Karpas-422 (cell line): ENCODE data around the gene DIP2C. TPM values are rescaled to one million over a fixed set of nuclear protein-coding genes. Genes with fewer than 3 reads are reported as not detected.

Experiments
- DNase-seq: peaks from one replicate; pipeline ENCODE4 v3.0.0-alpha.2; 2015
- H2AFZ ChIP-seq: fragments of 200-600 bp; sonication (generic); 2 replicates; pipeline ENCODE4 v1.6.1; 2014; ENCODE audit warnings: antibody characterized with exemption, low read length, mixed read lengths
- H3K27ac ChIP-seq: fragments of 200-600 bp; sonication (generic); 2 replicates; pipeline ENCODE4 v1.5.1; 2014; ENCODE audit warnings: mild to moderate bottlenecking, low read length, moderate library complexity
- H3K27me3 ChIP-seq: fragments of 200-600 bp; sonication (generic); 2 replicates; pipeline ENCODE4 v1.6.1; 2014; ENCODE audit warnings: low read length, mixed read lengths
- H3K36me3 ChIP-seq: fragments of 200-600 bp; sonication (generic); 2 replicates; pipeline ENCODE4 v1.6.1; 2014; ENCODE audit warnings: low read length, mixed read lengths; ENCODE audit not compliant: insufficient read depth
- H3K4me1 ChIP-seq: fragments of 200-600 bp; sonication (generic); 2 replicates; pipeline ENCODE4 v1.6.1; 2014; ENCODE audit warnings: mild to moderate bottlenecking, low read length, mixed read lengths
- H3K4me2 ChIP-seq: fragments of 200-600 bp; sonication (generic); 2 replicates; pipeline ENCODE4 v1.6.1; 2014; ENCODE audit warnings: low read length, low read depth, mild to moderate bottlenecking; ENCODE audit not compliant: poor library complexity, severe bottlenecking
- H3K4me3 ChIP-seq: fragments of 200-600 bp; sonication (generic); 2 replicates; pipeline ENCODE4 v1.5.1; 2014; ENCODE audit warnings: mild to moderate bottlenecking, antibody characterized with exemption, low read length, mixed read lengths
- H3K79me2 ChIP-seq: fragments of 200-600 bp; sonication (generic); 2 replicates; pipeline ENCODE4 v1.6.1; 2014; ENCODE audit warnings: mild to moderate bottlenecking, low read length, mixed read lengths
- H3K9ac ChIP-seq: fragments of 200-600 bp; sonication (generic); 2 replicates; pipeline ENCODE4 v1.6.0; 2014; ENCODE audit warnings: low read length
- H3K9me2 ChIP-seq: fragments of 200-600 bp; sonication (generic), shearing (Covaris generic); replicated peaks from 2 replicates; pipeline ENCODE4 v1.6.0; 2014; ENCODE audit warnings: mild to moderate bottlenecking, low read length, moderate library complexity; ENCODE audit not compliant: insufficient read depth
- H3K9me3 ChIP-seq: fragments of 300-700, 200-600 bp; sonication (generic); 2 replicates; pipeline ENCODE4 v1.6.1; 2014; ENCODE audit warnings: low read length, mixed read lengths
- H4K20me1 ChIP-seq: fragments of 200-600 bp; sonication (generic); 2 replicates; pipeline ENCODE4 v1.6.1; 2014; ENCODE audit warnings: mild to moderate bottlenecking, antibody characterized with exemption, low read length, low read depth; ENCODE audit not compliant: insufficient read depth
- total RNA-seq: library from RNA; depleted of rRNA; stranded (reverse); fragments of >200 nt; shearing (Covaris generic); gene quantifications from 2 replicates; pipeline ENCODE4 v1.2.3, GENCODE V29; 2014; ENCODE audit warnings: low replicate concordance

Gene DIP2C
- total RNA-seq, 1 experiment from 2014 or later, result 0.11 TPM

DNA sequence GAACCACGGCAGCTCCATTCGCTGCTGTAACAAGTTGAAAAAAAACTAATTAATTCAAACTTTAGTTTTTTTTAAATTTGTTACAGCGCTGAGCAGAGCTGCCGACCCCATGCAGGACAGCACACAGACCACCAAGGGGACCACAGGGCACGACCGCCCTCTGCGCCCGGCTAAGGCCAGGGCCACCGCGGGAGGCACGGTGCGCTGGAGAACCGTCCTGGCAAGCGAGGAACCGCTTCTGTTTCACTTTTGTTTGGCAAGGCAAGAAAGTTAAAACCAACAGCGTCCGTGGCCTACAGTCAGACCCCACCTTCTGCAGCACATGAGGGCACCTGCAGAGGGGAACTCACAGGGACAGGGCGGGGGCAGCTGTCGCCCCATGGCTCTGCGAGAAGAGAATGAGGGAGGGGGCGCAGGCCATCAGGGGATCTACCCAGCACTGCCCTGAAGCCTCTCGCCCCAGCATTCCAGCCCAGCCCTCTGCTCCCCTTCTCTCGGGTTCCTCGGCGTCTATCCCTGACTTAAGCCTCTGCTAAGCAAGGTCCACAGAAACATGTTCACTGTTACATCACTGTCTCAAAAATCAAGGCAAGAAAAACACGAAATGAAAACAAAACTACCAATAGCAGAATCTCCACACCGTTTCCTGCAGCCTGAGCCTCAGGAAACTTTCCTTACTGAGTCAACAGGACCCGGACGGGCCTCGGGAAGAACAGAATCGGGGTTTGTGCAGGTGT, 204.4 kb downstream of the DIP2C start:
- Histone ChIP-seq H3K27me3 (no peaks in the 10 kb centered on the region), H3K79me2 (no peaks in the 10 kb centered on the region), H4K20me1 (no peaks in the 10 kb centered on the region), H3K4me3 (no peak overlapping the region), H3K9me3 (no peaks in the 10 kb centered on the region), H3K27ac (no peak overlapping the region), H3K36me3 (no peaks in the 10 kb centered on the region), H3K4me2 (no peak overlapping the region), H3K9ac (no peak overlapping the region), H3K9me2 (no peaks in the 10 kb centered on the region), H3K4me1 (no peaks in the 10 kb centered on the region), H2AFZ (no peak overlapping the region)
- no peak for DNase-seq

GRCh38 chr10:484441-484924, 205.0 kb downstream of the DIP2C start:
- H3K79me2 ChIP-seq, result no peaks in the 10 kb centered on the region
- H3K4me2 ChIP-seq, result no peak overlapping the region
- no peak overlapping the region for H3K9ac ChIP-seq
- no peaks in the 10 kb centered on the region for H3K4me1 ChIP-seq
- H3K36me3 ChIP-seq, result no peaks in the 10 kb centered on the region
- no peak for DNase-seq
- H3K27ac ChIP-seq, result no peak overlapping the region
- H3K4me3 ChIP-seq, result no peak overlapping the region
- no peaks in the 10 kb centered on the region for H3K27me3 ChIP-seq
- H2AFZ ChIP-seq, result no peak overlapping the region
- no peaks in the 10 kb centered on the region for H4K20me1 ChIP-seq
- no peaks in the 10 kb centered on the region for H3K9me2 ChIP-seq
- H3K9me3 ChIP-seq, result no peaks in the 10 kb centered on the region

DNA sequence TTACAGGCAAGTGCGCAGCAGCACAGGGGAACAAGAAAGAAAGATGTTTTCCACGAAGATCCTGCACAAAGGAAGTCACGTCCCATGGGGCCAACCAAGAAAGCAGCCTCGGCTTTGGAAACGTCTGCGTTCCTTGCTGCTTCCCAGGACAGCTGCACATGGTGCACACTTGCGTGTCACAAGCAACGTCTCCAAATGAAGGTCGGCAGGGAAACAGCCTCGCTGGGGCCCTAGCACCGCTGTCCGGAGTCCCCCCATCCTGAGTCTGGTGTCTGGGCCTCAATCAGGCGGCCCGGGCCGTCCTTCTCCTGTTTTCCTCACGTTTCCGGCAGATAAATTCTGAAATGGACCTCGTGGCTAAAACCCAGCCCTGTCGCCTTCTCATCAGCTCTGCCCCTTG, 206.2 kb downstream of the DIP2C start:
- no peak for DNase-seq
- Histone ChIP-seq H3K9me2 (no peaks in the 10 kb centered on the region), H3K4me3 (no peak overlapping the region), H3K27me3 (no peaks in the 10 kb centered on the region), H3K9me3 (no peaks in the 10 kb centered on the region), H3K79me2 (no peaks in the 10 kb centered on the region), H3K27ac (no peak overlapping the region), H3K9ac (no peak overlapping the region), H3K36me3 (no peaks in the 10 kb centered on the region), H3K4me2 (no peak overlapping the region), H2AFZ (no peak overlapping the region), H4K20me1 (no peaks in the 10 kb centered on the region), H3K4me1 (no peaks in the 10 kb centered on the region)

DNA sequence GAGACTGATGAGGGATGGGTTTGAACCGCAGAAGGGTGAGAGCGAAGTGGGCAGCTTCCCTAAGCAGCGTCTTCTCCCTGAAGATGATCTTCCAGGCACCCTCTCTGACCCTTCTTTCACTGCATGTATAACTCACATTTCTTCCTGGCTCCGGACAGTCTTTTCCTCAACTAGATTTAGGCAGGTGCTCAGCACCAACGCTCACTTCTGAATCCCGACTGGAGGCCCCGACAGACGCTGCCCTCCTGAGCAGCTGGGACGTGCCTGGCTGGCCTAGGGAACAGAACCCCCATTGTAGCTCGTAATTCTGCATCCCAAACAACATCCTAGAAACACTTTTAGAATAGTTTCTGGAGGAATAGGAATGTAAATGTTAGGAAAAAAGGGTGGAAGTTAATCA, 206.6 kb downstream of the DIP2C start:
- Histone ChIP-seq H3K9me3 (no peaks in the 10 kb centered on the region), H4K20me1 (no peaks in the 10 kb centered on the region)

GRCh38 chr10:482051-482501, 207.4 kb downstream of the DIP2C start:
- no peaks in the 10 kb centered on the region for H3K27me3 ChIP-seq
- H3K4me3 ChIP-seq, result no peak overlapping the region
- H3K9me3 ChIP-seq, result no peaks in the 10 kb centered on the region
- DNase-seq, result no peak
- no peaks in the 10 kb centered on the region for H4K20me1 ChIP-seq
- no peaks in the 10 kb centered on the region for H3K79me2 ChIP-seq
- no peak overlapping the region for H3K4me2 ChIP-seq
- no peaks in the 10 kb centered on the region for H3K36me3 ChIP-seq
- H3K9ac ChIP-seq, result no peak overlapping the region
- H3K9me2 ChIP-seq, result no peaks in the 10 kb centered on the region
- H2AFZ ChIP-seq, result no peak overlapping the region
- H3K27ac ChIP-seq, result no peak overlapping the region
- H3K4me1 ChIP-seq, result no peaks in the 10 kb centered on the region

More for the DNA sequence above, 206.6 kb downstream of the DIP2C start:
- H3K27me3 ChIP-seq, result no peaks in the 10 kb centered on the region
- H3K36me3 ChIP-seq, result no peaks in the 10 kb centered on the region
- H3K27ac ChIP-seq, result no peak overlapping the region
- no peak overlapping the region for H3K4me2 ChIP-seq
- H3K9me2 ChIP-seq, result no peaks in the 10 kb centered on the region
- H3K79me2 ChIP-seq, result no peaks in the 10 kb centered on the region
- H3K9ac ChIP-seq, result no peak overlapping the region
- no peak for DNase-seq
- no peak overlapping the region for H2AFZ ChIP-seq
- no peak overlapping the region for H3K4me3 ChIP-seq
- no peaks in the 10 kb centered on the region for H3K4me1 ChIP-seq

DNA sequence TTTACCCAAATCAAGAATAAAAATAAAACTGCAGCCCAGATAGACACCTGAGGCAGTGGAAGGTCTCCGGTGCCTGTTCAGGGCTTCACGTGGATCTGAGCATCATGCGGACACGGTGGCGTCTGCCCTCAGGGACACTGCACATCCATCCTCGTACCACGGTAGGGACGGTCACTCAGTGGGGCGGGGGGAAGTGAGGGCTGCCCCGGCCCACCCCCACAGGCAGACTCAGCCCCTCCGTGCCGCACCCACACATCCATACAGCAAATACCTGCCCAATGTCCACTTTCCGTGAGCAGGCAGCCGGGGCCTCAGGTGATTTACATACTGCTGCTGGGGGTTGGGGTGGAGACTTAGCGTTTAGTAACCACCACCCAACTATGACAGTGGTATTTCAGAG, 207.8 kb downstream of the DIP2C start:
- H3K9me3 ChIP-seq, result no peaks in the 10 kb centered on the region
- no peak overlapping the region for H3K9ac ChIP-seq
- DNase-seq, result no peak
- H3K36me3 ChIP-seq, result no peaks in the 10 kb centered on the region
- no peaks in the 10 kb centered on the region for H3K27me3 ChIP-seq
- no peaks in the 10 kb centered on the region for H3K79me2 ChIP-seq
- H4K20me1 ChIP-seq, result no peaks in the 10 kb centered on the region
- H3K4me3 ChIP-seq, result no peak overlapping the region
- H2AFZ ChIP-seq, result no peak overlapping the region
- H3K9me2 ChIP-seq, result no peaks in the 10 kb centered on the region
- no peak overlapping the region for H3K27ac ChIP-seq
- no peaks in the 10 kb centered on the region for H3K4me1 ChIP-seq
- no peak overlapping the region for H3K4me2 ChIP-seq

DNA sequence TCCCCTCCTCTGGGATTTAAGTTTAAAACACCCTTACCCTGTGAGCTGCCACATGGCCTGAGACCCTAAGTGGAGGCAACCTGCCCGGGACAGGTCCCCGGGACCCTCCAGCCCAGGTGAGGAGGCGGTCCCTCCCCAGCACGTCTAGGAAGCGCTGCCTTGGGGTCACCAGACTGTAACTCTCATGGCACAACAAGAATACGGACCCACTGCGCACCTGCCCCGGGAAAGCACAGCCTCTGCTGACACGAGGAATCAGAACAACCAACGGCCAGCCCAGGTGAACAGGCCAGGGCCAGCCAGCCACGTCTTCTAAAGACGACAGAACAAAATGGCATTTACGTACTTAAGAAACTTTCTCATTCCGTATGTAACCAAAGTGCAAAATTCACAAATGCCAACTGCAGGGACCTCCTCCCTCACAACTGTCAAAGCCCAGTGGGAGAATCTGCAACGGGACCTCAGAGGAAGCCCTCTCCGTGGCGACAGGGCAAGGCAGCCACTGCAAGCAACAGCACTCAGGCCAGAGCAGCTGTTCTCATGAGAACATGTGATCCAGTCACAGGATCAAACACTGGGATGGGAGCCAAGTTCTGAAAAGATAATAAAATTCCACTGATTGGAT, 208.4 kb downstream of the DIP2C start:
- no peak overlapping the region for H3K4me2 ChIP-seq

DNA sequence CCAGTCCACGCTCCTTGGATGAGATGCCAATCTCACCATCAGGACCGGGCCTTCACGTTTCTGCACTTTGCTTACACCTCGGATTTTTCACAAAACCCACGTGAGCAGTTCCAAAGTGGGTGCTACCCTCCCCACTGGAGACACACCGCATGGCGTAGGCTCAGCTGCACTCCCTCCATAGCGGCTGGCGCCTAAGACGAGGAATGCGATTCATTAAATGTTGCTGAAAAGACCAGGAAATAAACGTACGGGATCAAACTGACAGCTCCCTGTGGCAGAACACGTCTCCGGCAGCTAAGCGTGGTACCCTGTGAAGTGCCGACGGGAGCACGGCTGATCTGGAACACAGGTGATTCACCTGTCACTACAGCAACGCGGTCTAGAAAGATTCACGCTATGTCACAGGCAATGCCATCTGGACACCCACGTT, 209.0 kb downstream of the DIP2C start:
- Histone ChIP-seq H4K20me1 (no peaks in the 10 kb centered on the region), H3K4me1 (no peaks in the 10 kb centered on the region), H3K9me2 (no peaks in the 10 kb centered on the region), H3K79me2 (no peaks in the 10 kb centered on the region), H3K27me3 (no peaks in the 10 kb centered on the region), H3K4me2 (no peak overlapping the region), H3K9ac (no peak overlapping the region), H2AFZ (no peak overlapping the region), H3K36me3 (no peaks in the 10 kb centered on the region), H3K4me3 (no peak overlapping the region), H3K9me3 (no peaks in the 10 kb centered on the region), H3K27ac (no peak overlapping the region)
- no peak for DNase-seq

More for the DNA sequence above, 208.4 kb downstream of the DIP2C start:
- no peaks in the 10 kb centered on the region for H3K27me3 ChIP-seq
- no peak overlapping the region for H2AFZ ChIP-seq
- H3K9me2 ChIP-seq, result no peaks in the 10 kb centered on the region
- H4K20me1 ChIP-seq, result no peaks in the 10 kb centered on the region
- no peak for DNase-seq
- H3K27ac ChIP-seq, result no peak overlapping the region
- no peaks in the 10 kb centered on the region for H3K36me3 ChIP-seq
- H3K4me3 ChIP-seq, result no peak overlapping the region
- no peak overlapping the region for H3K9ac ChIP-seq
- no peaks in the 10 kb centered on the region for H3K79me2 ChIP-seq
- H3K9me3 ChIP-seq, result no peaks in the 10 kb centered on the region
- no peaks in the 10 kb centered on the region for H3K4me1 ChIP-seq
